Colonic mucosa (tissue), 4 donors: ENCODE measurements around the gene STK11. TPM values are rescaled to one million over a fixed set of nuclear protein-coding genes. Genes with fewer than 3 reads are reported as not detected.
A peak's percentile ranks its signal among the peaks of the same experiment; 100 is the strongest.

ENCODE experiments used
- DNase-seq: peaks from one replicate; pipeline ENCODE4 v3.0.0-alpha.2; 2020
- H3K27ac ChIP-seq: fragments of 200-600 bp; one replicate; pipeline ENCODE4 v1.8.0; 2021
- H3K27me3 ChIP-seq: fragments of 200-600 bp; one replicate; pipeline ENCODE4 v1.8.0; 2021
- H3K36me3 ChIP-seq: fragments of 200-600 bp; one replicate; pipeline ENCODE4 v1.8.0; 2021
- H3K4me1 ChIP-seq: fragments of 200-600 bp; one replicate; pipeline ENCODE4 v1.8.0; 2021; ENCODE audit warnings: mild to moderate bottlenecking
- H3K4me3 ChIP-seq: fragments of 200-600 bp; one replicate; pipeline ENCODE4 v1.8.0; 2021
- H3K9ac ChIP-seq, 2 donors: one replicate each; pipeline ENCODE4 v1.7.0; 2013; ENCODE audit warnings: control low read depth in 2 of 2, low read depth in 2 of 2, low read length in 2 of 2
- H3K9me3 ChIP-seq: fragments of 200-600 bp; one replicate; pipeline ENCODE4 v1.8.0; 2021
- intact Hi-C: fragments of 100-400 bp; cut with DNase I; formaldehyde crosslinking; loops from one replicate; pipeline ENCODE4 v1.14.1; 2022
- total RNA-seq, 2 donors: library from RNA; stranded (reverse); fragmentation: NEBNext Ultra II Directional in 1 of 2; extraction: Animal tissue kit (Norgen Biotek cat#: 25700) in 1 of 2; gene quantifications; one replicate each; pipeline ENCODE4 v1.2.1, GENCODE V29; 2021
- TF ChIP-seq, protein P1 (sequence below): fragments of 200-600 bp; IDR thresholded peaks from one replicate; pipeline ENCODE4 v1.8.0; 2022; ENCODE audit warnings: antibody characterized with exemption, mild to moderate bottlenecking
- donor health status: healthy.
- donor health status: DM: no; HTN: no; CAD: no.
- donor health status: DM: no; HTN: no; CAD: no.

STK11 gene
- total RNA-seq, 2 donors from 2014 or later, result 76.3 to 103 TPM

DNA sequence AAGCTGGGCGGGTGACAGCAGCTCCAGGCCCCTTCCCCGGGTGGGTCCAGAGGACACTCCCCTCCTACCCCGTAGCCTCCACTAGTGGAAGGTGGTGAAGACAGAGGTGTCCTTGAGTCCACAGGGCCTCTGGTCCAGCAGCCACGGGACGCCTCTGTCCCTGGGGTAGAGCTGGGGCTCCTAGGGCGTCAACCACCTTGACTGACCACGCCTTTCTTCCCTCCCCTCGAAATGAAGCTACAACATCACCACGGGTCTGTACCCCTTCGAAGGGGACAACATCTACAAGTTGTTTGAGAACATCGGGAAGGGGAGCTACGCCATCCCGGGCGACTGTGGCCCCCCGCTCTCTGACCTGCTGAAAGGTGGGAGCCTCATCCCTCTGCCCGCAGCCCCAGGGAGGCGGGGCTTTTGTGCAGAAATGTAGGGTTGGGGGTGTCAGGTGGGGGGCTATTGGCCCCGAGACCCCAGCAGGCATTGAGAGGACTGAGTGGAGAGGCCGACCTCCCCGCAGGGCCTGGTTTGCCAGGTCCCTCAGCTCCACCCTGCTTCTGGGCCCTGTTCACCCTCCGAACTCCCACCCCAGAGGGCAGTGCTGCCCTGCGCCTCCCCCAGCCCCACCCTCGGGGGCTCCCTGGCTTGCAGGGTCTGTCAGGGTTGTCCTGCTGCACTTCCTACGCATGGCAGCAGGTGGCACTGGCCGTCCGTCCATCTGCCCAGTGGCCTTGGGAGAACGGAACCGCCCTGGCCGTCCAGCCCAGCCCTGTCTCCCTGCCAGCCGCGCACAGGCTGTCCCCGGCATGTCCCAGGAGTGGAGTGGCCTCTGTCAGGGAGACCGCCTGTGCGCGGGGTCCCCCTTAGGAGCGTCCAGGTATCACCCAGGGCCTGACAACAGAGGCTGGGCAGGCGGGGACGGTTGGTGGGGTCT, 15.7 kb downstream of the STK11 start:
- H3K4me1 ChIP-seq, result no peaks in the 10 kb centered on the region
- no peaks in the 10 kb centered on the region for H3K27me3 ChIP-seq
- no peak overlapping the region for H3K27ac ChIP-seq
- no peak overlapping the region for H3K9ac ChIP-seq
- H3K9me3 ChIP-seq, result no peaks in the 10 kb centered on the region
- peaks cover 36% of the 10 kb centered on the region for H3K36me3 ChIP-seq
- no peak overlapping the region for H3K4me3 ChIP-seq
- DNase-seq, result no peak
- intact Hi-C loops, result no loop called here
- TF ChIP-seq, protein P1, sequence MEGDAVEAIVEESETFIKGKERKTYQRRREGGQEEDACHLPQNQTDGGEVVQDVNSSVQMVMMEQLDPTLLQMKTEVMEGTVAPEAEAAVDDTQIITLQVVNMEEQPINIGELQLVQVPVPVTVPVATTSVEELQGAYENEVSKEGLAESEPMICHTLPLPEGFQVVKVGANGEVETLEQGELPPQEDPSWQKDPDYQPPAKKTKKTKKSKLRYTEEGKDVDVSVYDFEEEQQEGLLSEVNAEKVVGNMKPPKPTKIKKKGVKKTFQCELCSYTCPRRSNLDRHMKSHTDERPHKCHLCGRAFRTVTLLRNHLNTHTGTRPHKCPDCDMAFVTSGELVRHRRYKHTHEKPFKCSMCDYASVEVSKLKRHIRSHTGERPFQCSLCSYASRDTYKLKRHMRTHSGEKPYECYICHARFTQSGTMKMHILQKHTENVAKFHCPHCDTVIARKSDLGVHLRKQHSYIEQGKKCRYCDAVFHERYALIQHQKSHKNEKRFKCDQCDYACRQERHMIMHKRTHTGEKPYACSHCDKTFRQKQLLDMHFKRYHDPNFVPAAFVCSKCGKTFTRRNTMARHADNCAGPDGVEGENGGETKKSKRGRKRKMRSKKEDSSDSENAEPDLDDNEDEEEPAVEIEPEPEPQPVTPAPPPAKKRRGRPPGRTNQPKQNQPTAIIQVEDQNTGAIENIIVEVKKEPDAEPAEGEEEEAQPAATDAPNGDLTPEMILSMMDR, result peak; percentile 76

DNA sequence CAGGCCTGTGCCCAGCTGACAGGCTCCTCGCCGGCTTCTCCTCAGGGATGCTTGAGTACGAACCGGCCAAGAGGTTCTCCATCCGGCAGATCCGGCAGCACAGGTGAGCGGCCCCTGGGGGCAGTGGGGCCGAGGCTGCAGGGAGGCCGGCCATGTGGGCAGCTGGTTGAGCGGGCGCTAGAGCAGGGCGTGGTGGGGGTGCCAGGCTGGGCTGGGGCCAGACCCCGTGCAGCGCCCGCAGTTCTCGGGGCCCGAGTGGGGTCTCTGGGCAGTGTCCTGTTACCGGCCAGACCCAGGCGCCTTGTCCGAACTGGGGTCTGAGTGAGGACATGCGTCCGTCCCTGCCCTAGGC, 16.3 kb downstream of the STK11 start:
- no peak overlapping the region for H3K9ac ChIP-seq
- TF ChIP-seq, protein P1, result no peak
- no peaks in the 10 kb centered on the region for H3K27me3 ChIP-seq
- intact Hi-C loops, result no loop called here
- no peaks in the 10 kb centered on the region for H3K9me3 ChIP-seq
- no peak overlapping the region for H3K27ac ChIP-seq
- no peak overlapping the region for H3K4me3 ChIP-seq
- no peaks in the 10 kb centered on the region for H3K4me1 ChIP-seq
- peaks cover 36% of the 10 kb centered on the region for H3K36me3 ChIP-seq
- DNase-seq, result no peak

DNA sequence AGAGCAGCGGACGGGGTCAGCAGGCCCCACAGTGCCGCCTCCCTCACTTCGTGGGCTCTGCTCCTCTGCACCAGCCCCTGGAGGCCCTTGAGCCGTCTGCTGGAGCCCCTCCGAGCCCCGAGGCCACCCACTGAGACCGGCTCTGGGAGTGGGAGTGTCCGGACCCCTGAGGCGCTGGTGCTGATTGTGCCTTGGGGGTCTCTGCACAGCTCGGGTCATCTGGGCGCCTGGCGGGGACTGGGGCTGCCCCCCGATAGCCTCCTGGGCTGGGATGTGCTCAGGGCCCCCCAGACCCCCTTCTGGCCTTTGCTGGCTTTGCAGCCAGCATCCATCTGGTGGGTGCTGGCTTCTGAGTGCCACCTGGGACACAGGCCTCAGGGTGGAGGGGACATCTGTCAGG, 16.8 kb downstream of the STK11 start:
- intact Hi-C loops, result no loop called here
- Histone ChIP-seq H3K27me3 (no peaks in the 10 kb centered on the region), H3K4me3 (no peak overlapping the region), H3K36me3 (peaks cover 36% of the 10 kb centered on the region), H3K4me1 (no peaks in the 10 kb centered on the region), H3K9ac (no peak overlapping the region), H3K9me3 (no peaks in the 10 kb centered on the region), H3K27ac (no peak overlapping the region)
- TF ChIP-seq, protein P1, result no peak
- DNase-seq, result no peak

DNA sequence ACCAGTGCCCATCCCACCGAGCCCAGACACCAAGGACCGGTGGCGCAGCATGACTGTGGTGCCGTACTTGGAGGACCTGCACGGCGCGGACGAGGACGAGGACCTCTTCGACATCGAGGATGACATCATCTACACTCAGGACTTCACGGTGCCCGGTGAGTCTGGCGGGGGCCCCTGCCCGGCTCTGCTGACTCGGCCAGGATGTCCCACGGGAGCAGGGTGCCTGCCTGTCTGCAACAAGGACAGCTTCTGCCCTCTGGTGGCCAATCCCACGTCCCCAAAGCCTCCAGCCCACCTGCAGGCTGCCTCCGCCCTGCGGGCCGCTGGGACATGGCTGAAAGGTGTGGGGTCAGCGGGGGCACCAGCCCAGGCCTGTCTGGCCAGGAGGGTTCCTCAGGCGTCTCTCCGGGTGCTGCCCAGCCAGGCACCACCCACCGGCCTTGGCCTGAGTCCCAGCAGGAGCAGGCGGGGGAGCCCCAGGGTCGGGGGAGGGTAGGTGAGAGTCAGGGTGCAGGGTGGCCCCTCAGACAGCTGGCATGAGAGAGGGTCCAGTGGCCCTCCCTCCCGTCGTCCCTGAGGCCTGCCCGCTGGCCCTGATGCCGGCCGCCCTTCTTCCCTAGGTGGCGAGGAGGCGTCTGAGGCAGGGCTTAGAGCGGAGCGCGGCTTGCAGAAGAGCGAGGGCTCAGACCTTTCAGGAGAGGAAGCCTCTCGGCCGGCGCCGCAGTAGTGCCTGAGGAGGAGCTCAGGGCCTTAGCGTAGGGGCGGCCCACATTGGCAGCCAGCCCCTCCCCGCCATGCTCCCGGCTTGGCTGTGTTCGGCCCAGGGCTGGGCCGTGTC, 17.7 kb downstream of the STK11 start:
- Histone ChIP-seq H3K27ac (no peak overlapping the region), H3K4me3 (no peak overlapping the region), H3K27me3 (no peaks in the 10 kb centered on the region), H3K36me3 (peaks cover 36% of the 10 kb centered on the region), H3K9ac (no peak overlapping the region), H3K4me1 (no peaks in the 10 kb centered on the region), H3K9me3 (no peaks in the 10 kb centered on the region)
- TF ChIP-seq, protein P1, result peak; percentile 24
- intact Hi-C loops, result no loop called here
- DNase-seq, result no peak

DNA sequence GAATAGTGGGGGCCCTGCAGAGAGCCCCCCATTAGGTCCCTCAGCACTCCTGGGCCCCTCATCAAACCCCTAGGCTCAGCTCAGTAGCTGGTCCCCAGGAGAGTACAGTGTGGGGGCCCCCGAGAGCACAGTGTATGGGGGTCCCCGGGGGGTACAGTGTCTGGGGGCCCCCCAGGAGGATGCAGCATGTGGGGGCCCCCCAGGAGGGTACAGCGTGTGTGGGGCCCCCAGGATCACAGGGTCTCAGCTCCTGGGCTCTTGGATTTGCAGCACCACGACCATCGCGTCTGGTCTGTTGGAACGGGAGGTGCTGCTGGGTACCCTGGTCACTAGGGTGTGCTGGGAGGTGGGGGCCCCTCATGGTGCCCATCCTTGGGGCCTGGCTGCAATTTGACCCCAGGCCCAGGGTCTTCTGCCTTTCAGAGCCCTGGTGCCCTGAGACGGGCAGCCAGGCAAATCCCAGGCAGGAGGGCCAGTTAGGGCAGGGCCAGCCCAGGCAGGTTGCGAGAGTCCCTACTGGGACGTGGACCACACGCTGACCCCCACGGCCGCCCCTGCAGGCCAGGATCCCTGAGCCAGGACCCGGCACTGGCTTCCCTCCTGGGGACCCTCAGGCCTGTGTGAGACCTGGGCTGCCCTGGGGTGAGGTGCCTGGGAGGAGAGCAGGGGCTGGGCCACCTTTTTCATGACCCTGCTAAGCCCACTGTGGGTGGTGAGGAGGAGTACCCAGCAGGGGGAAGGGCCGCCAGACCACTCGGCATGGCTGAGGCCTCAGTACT, 18.7 kb downstream of the STK11 start:
- DNase-seq, result no peak
- H3K4me3 ChIP-seq, result no peak overlapping the region
- H3K4me1 ChIP-seq, result no peaks in the 10 kb centered on the region
- TF ChIP-seq, protein P1, result no peak
- no peaks in the 10 kb centered on the region for H3K9me3 ChIP-seq
- H3K27ac ChIP-seq, result no peak overlapping the region
- H3K9ac ChIP-seq, result no peak overlapping the region
- H3K36me3 ChIP-seq, result peaks cover 36% of the 10 kb centered on the region
- intact Hi-C loops, result no loop called here
- H3K27me3 ChIP-seq, result no peaks in the 10 kb centered on the region
